Panc1 (cell line): ENCODE measurements around the gene ECI1. TPM values are rescaled to one million over a fixed set of nuclear protein-coding genes. Genes with fewer than 3 reads are reported as not detected.
"Not testable (repeated sequence)": the region's sequence is repeated elsewhere in the genome, so short reads cannot be mapped to it uniquely, and the experiment has no call there.

Source experiments
- ATAC-seq: fragments of 200-7000 bp; cut with Tn5 transposase; 2 replicates; pipeline ENCODE4 v1.9.1; 2020; ENCODE audit warnings: mild to moderate bottlenecking, moderate library complexity
- BruUV-seq: library from RNA; stranded (reverse); fragments of 400-500 nt; replicated peaks from 2 replicates; lab custom pipeline; 2021; lab: Mats Ljungman, UMichigan
- CTCF ChIA-PET: fragments of 300-600 bp; sonication (Branson Sonifier 250); formaldehyde crosslinking; loops from one replicate; lab custom pipeline; 2022; ENCODE audit warnings: antibody characterized with exemption; lab: Charles Lee
- POLR2A ChIA-PET: fragments of 300-600 bp; sonication (Branson Sonifier 250); formaldehyde crosslinking; loops from one replicate; lab custom pipeline; 2022; ENCODE audit warnings: antibody characterized with exemption; lab: Charles Lee
- DNase-seq: peaks from one replicate; pipeline ENCODE4 v3.0.0-alpha.2; 2010; ENCODE audit warnings: low read depth, low spot score
- H3K27ac ChIP-seq: 2 replicates; pipeline ENCODE4 v1.5.1; 2011; ENCODE audit warnings: mild to moderate bottlenecking, low read length, inconsistent platforms
- H3K27me3 ChIP-seq: fragments of 200-500 bp; sonication (Bioruptor generic); 2 replicates; pipeline ENCODE4 v1.6.0; 2014; ENCODE audit warnings: low read length, inconsistent platforms; ENCODE audit not compliant: control insufficient read depth, insufficient read depth
- H3K36me3 ChIP-seq: fragments of 200-500 bp; sonication (Bioruptor generic); 2 replicates; pipeline ENCODE4 v1.5.1; 2014; ENCODE audit warnings: inconsistent platforms, mild to moderate bottlenecking, low read length, moderate library complexity; ENCODE audit not compliant: control insufficient read depth, insufficient read depth
- H3K4me1 ChIP-seq: 2 replicates; pipeline ENCODE4 v1.5.1; 2011; ENCODE audit warnings: inconsistent platforms, mild to moderate bottlenecking, low read length, moderate library complexity; ENCODE audit not compliant: control insufficient read depth, insufficient read depth
- H3K4me3 ChIP-seq, 2 experiments: 2 replicates each; pipeline ENCODE4 v1.5.1; 2011 to 2012; ENCODE audit warnings: low read depth in 2 of 2, low read length in 2 of 2, mild to moderate bottlenecking in 2 of 2, inconsistent platforms in 1 of 2, moderate library complexity in 1 of 2
- H3K9me3 ChIP-seq: fragments of 200-500 bp; sonication (Bioruptor generic); 2 replicates; pipeline ENCODE4 v1.5.1; 2014; ENCODE audit warnings: low read depth, mild to moderate bottlenecking, inconsistent platforms, low read length, moderate library complexity; ENCODE audit not compliant: control insufficient read depth, insufficient read depth
- CTCF ChIP-seq: fragments of 450-650 bp; IDR thresholded peaks from 2 replicates; pipeline ENCODE4 v1.5.1; 2017; ENCODE audit warnings: mild to moderate bottlenecking
- POLR2AphosphoS5 ChIP-seq: IDR thresholded peaks from 2 replicates; pipeline ENCODE4 v1.6.1; 2012; ENCODE audit warnings: mild to moderate bottlenecking, low read depth, low read length, moderate library complexity
- REST ChIP-seq, 2 experiments: IDR thresholded peaks; 2 replicates each; pipeline ENCODE4 v1.6.1; 2011 to 2012; ENCODE audit warnings: low read depth in 2 of 2, control low read depth in 1 of 2, low read length in 1 of 2, mild to moderate bottlenecking in 1 of 2, moderate library complexity in 1 of 2; ENCODE audit not compliant: insufficient read depth in 1 of 2
- SIN3A ChIP-seq: IDR thresholded peaks from 2 replicates; pipeline ENCODE4 v1.6.1; 2012; ENCODE audit warnings: low read depth, mild to moderate bottlenecking, low read length, moderate library complexity, borderline replicate concordance; ENCODE audit not compliant: insufficient read depth
- TCF7L2 ChIP-seq: IDR thresholded peaks from 2 replicates; pipeline ENCODE4 v1.6.1; 2011; ENCODE audit warnings: mild to moderate bottlenecking, low read depth, low read length, inconsistent platforms
- in situ Hi-C: cut with HindIII; loops from 2 replicates; pipeline ENCODE4 v1.10.0; 2016; ENCODE audit warnings: low sequenced_read_pairs, low pct_unique_long_range_greater_than_20kb
- intact Hi-C: fragments of 100-400 bp; cut with micrococcal nuclease; formaldehyde crosslinking; loops from one replicate; pipeline ENCODE4 v1.10.0; 2022; ENCODE audit not compliant: unreplicated experiment
- total RNA-seq: library from RNA; stranded (reverse); gene quantifications from one replicate; pipeline ENCODE4 v1.2.1, GENCODE V29; 2021; ENCODE audit not compliant: unreplicated experiment

ECI1 gene
- total RNA-seq, 1 experiment from 2014 or later, result 117 TPM

GRCh38 chr16:2267913-2268666 is 16.7 kb upstream of the ECI1 start, which contains the start of gene RNPS1:
RNPS1 (minus strand) TSS chr16:2268126; CDS start chr16:2264643, 3,483 bp downstream.
- peak within 1 kb of the TSS; percentile 94 for H3K27ac ChIP-seq
- H3K36me3 ChIP-seq, result peaks cover 8% of the 10 kb centered on the region
- ATAC-seq (peak; percentile 93), DNase-seq (peak; percentile 78)
- ChIA-PET POLR2A (no interaction called here), CTCF (interaction anchor here (0.6 kb wide), 1 partner anchor 119 kb away, joined by 3 read pairs; no protein-coding TSS in a partner anchor)
- H3K4me1 ChIP-seq, result peaks cover 21% of the 10 kb centered on the region
- BruUV-seq, result no TSS peak
- no peaks in the 10 kb centered on the region for H3K27me3 ChIP-seq
- H3K9me3 ChIP-seq, result no peaks in the 10 kb centered on the region
- peak within 1 kb of the TSS; percentile 61 to 71 for H3K4me3 ChIP-seq
- in situ Hi-C loops, result no loop called here
- TF ChIP-seq TCF7L2 (peak; percentile 80; the same call in 1 of the 2 replicates), SIN3A (peak; percentile 18; the same call in 1 of the 2 replicates), POLR2AphosphoS5 (peak; percentile 95), CTCF (no peak), REST (IDR thresholded peaks at IDR 0.05; ENCODE audit: insufficient read depth in 1 of 2, low read depth in 2 of 2, low read length in 1 of 2) (no peak)
- intact Hi-C loops, result no loop called here

- Histone ChIP-seq H3K27ac (peak overlapping the region; percentile 94), H3K36me3 (peaks cover 11% of the 10 kb centered on the region), H3K4me1 (peaks cover 21% of the 10 kb centered on the region), H3K4me3 (peak overlapping the region; percentile 61 to 71)
- peak; percentile 49; the same call in 1 of the 2 replicates for TF ChIP-seq SIN3A
- CTCF ChIA-PET, DNase-seq, in situ Hi-C loops, intact Hi-C loops, H3K27me3 ChIP-seq, H3K9me3 ChIP-seq, POLR2A ChIA-PET, BruUV-seq: not testable (repeated sequence)
- ATAC-seq, result peak; percentile 84
Measured at GRCh38 chr16:2267505-2267912, 16.1 kb upstream of the ECI1 start.

GRCh38 chr16:2266887-2267286 is 15.5 kb upstream of the ECI1 start:
- in situ Hi-C loops, BruUV-seq: not testable (repeated sequence)

GRCh38 chr16:2263026-2263425 is 11.6 kb upstream of the ECI1 start:
- H3K9me3 ChIP-seq, H3K4me3 ChIP-seq, DNase-seq, in situ Hi-C loops, H3K27ac ChIP-seq, BruUV-seq, H3K27me3 ChIP-seq, intact Hi-C loops, ATAC-seq: not testable (repeated sequence)
- ChIA-PET CTCF (interaction anchor here (0.6 kb wide), 1 partner anchor 9 kb away, joined by 3 read pairs; no protein-coding TSS in a partner anchor), POLR2A (interaction anchor here (0.6 to 0.7 kb wide), 2 partner anchors 11 to 166 kb away, joined by 5 to 9 read pairs; partner anchors contain the start of gene CCNF)
- Histone ChIP-seq H3K4me1 (peaks cover 14% of the 10 kb centered on the region), H3K36me3 (peaks cover 31% of the 10 kb centered on the region)

More at GRCh38 chr16:2266887-2267286, 15.5 kb upstream of the ECI1 start:
- ATAC-seq, DNase-seq, H3K9me3 ChIP-seq, intact Hi-C loops, POLR2A ChIA-PET, CTCF ChIA-PET, H3K27me3 ChIP-seq: not testable (repeated sequence)
- H3K4me1 ChIP-seq, result peaks cover 21% of the 10 kb centered on the region
- H3K4me3 ChIP-seq, result peak overlapping the region; percentile 61 to 71
- H3K36me3 ChIP-seq, result peaks cover 17% of the 10 kb centered on the region
- H3K27ac ChIP-seq, result peak overlapping the region; percentile 94
